Gastrocnemius medialis (tissue), 4 donors: ENCODE measurements around the gene DOK5. TPM values are rescaled to one million over a fixed set of nuclear protein-coding genes. Genes with fewer than 3 reads are reported as not detected.

Experiments
- ATAC-seq, 2 donors: fragments of 150-250 bp; one replicate each; pipeline ENCODE4 v1.9.1; 2016
- DNase-seq, 2 donors: peaks; one replicate each; pipeline ENCODE4 v3.0.0-alpha.2; 2019
- H3K27ac ChIP-seq, 4 donors: fragments of 200-600 bp; sonication (generic); 1 replicate in 1 of 4; 2 replicates in 3 of 4; pipeline ENCODE4 v1.5.1; 2016 to 2018; ENCODE audit warnings: mild to moderate bottlenecking in 2 of 4, moderate library complexity in 1 of 4
- H3K27me3 ChIP-seq, 3 donors: fragments of 200-600 bp; sonication (generic) in 2 of 3; 1 replicate in 1 of 3; 2 replicates in 2 of 3; pipeline versions ENCODE4 v1.5.1 to v1.6.0; 2016 to 2019; ENCODE audit warnings: mild to moderate bottlenecking in 1 of 3, moderate library complexity in 1 of 3
- H3K36me3 ChIP-seq, 2 donors: fragments of 200-600 bp; sonication (generic) in 1 of 2; one replicate each; pipeline ENCODE4 v1.5.1; 2017 to 2018
- H3K4me1 ChIP-seq, 2 donors: fragments of 200-600 bp; sonication (generic) in 1 of 2; one replicate each; pipeline ENCODE4 v1.5.1; 2016 to 2017; ENCODE audit warnings: mild to moderate bottlenecking in 2 of 2
- H3K4me3 ChIP-seq, 4 donors: fragments of 200-600 bp; sonication (generic) in 3 of 4; 1 replicate in 1 of 4; 2 replicates in 3 of 4; pipeline ENCODE4 v1.5.1; 2016 to 2019; ENCODE audit warnings: mild to moderate bottlenecking in 2 of 4
- H3K9me3 ChIP-seq, 3 donors: fragments of 200-600 bp; sonication (generic) in 2 of 3; 1 replicate in 1 of 3; 2 replicates in 2 of 3; pipeline ENCODE4 v1.5.1; 2016 to 2019
- POLR2A ChIP-seq, 2 donors: fragments of 450-650 bp; IDR thresholded peaks; one replicate each; pipeline ENCODE4 v1.6.1; 2017; ENCODE audit warnings: antibody characterized with exemption in 2 of 2, mild to moderate bottlenecking in 2 of 2, moderate library complexity in 2 of 2
- in situ Hi-C, 4 donors: fragments of 200-750 bp; cut with MboI; loops; one replicate each; pipeline versions ENCODE4 v1.15.0 to v1.8.0; 2017; ENCODE audit warnings: low sequenced_read_pairs in 4 of 4
- intact Hi-C: fragments of 100-400 bp; cut with DNase I; formaldehyde crosslinking; loops from one replicate; pipeline ENCODE4 v1.15.1; 2023; ENCODE audit warnings: low total_unique reads
- total RNA-seq, 4 donors: library from RNA; depleted of rRNA; stranded (reverse); fragments of >200 nt; gene quantifications; one replicate each; pipeline versions ENCODE4 v1.1.0 to v1.2.3, GENCODE V29; 2016
- TF ChIP-seq, protein P1 (sequence below), 5 experiments: fragments of 450-650 bp in 3 of 5; fragments of 200-600 bp in 2 of 5; sonication (generic) in 2 of 5; IDR thresholded peaks in 4 of 5; conservative IDR thresholded peaks in 1 of 5; 1 replicate in 4 of 5; 2 replicates in 1 of 5; pipeline ENCODE4 v1.5.1; 2016 to 2019; ENCODE audit warnings: antibody characterized with exemption in 5 of 5, mild to moderate bottlenecking in 3 of 5, moderate library complexity in 3 of 5

The DOK5 gene
- total RNA-seq, 4 donors from 2014 or later = 1.2 to 12.7 (median 7.4) TPM

DNA sequence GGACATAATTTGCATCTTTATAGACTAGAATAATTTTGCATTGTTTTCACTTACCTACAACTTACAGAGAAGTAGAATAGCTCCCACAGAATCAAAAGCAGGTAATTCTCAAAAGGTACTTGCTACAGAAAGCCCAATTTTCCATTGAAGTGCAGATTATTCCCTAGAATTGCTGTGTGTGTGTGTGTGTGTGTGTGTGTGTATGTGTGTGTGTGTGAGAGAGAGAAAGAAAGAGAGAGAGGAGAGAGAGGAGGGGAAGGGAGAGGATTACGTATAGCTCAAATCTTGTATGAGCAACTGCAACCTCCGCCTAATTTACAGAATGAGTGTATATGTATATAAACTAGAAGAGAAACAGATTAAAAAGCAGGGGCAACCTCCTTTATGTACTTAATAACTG lies 68.0 kb downstream of the DOK5 start:
- H3K4me1 ChIP-seq = no peaks in the 10 kb centered on the region
- intact Hi-C loops (no loop called here), in situ Hi-C loops (no loop called here)
- no peaks in the 10 kb centered on the region for H3K9me3 ChIP-seq
- no peaks in the 10 kb centered on the region for H3K27me3 ChIP-seq
- DNase-seq = no peak
- H3K27ac ChIP-seq = no peak overlapping the region
- TF ChIP-seq, protein P1, sequence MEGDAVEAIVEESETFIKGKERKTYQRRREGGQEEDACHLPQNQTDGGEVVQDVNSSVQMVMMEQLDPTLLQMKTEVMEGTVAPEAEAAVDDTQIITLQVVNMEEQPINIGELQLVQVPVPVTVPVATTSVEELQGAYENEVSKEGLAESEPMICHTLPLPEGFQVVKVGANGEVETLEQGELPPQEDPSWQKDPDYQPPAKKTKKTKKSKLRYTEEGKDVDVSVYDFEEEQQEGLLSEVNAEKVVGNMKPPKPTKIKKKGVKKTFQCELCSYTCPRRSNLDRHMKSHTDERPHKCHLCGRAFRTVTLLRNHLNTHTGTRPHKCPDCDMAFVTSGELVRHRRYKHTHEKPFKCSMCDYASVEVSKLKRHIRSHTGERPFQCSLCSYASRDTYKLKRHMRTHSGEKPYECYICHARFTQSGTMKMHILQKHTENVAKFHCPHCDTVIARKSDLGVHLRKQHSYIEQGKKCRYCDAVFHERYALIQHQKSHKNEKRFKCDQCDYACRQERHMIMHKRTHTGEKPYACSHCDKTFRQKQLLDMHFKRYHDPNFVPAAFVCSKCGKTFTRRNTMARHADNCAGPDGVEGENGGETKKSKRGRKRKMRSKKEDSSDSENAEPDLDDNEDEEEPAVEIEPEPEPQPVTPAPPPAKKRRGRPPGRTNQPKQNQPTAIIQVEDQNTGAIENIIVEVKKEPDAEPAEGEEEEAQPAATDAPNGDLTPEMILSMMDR (IDR thresholded peaks at IDR 0.05 in 4 of 5, conservative IDR thresholded peaks at IDR 0.05 in 1 of 5) = no peak
- TF ChIP-seq POLR2A (IDR thresholded peaks at IDR 0.05) = no peak
- no peak for ATAC-seq
- H3K4me3 ChIP-seq = no peak overlapping the region
- no peaks in the 10 kb centered on the region for H3K36me3 ChIP-seq

DNA sequence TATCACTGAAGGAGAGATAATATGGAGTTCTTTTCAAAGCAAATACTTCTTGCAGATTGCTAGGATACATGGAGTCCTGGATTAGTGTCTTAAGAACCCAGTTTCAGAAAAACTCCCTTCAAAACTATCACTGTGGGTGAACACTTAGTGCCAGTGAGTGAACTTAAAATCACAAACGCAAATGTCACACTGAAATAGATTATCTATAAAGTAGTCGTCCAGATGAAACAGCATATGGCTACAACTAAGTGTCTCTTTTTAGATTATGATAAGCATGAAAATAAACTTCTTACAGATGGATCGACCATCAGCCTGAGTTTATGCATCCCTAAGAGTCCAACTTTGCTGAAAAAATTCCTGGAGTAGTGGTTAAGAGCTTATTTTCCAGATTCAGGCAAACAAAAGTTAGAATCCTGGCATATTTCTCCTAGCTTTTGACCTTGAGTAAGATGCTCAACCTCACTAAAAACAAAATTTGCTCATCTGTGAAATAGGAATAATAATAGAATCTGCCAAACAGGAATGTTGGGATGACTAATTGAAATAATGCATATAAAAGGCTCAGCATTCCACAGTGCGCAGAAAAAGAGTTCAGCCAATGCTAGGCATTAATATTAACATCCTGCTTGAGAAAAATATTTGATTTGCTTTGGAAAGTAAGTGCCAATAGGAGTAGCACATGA lies 70.4 kb downstream of the DOK5 start:
- Histone ChIP-seq H3K9me3 (no peaks in the 10 kb centered on the region), H3K4me3 (no peak overlapping the region), H3K36me3 (no peaks in the 10 kb centered on the region), H3K27ac (no peak overlapping the region), H3K4me1 (no peaks in the 10 kb centered on the region), H3K27me3 (no peaks in the 10 kb centered on the region)
- ATAC-seq (no peak), DNase-seq (no peak)
- in situ Hi-C loops = no loop called here
- intact Hi-C loops = no loop called here
- no peak for TF ChIP-seq POLR2A (IDR thresholded peaks at IDR 0.05)
- TF ChIP-seq, protein P1 (IDR thresholded peaks at IDR 0.05 in 4 of 5, conservative IDR thresholded peaks at IDR 0.05 in 1 of 5) = no peak

DNA sequence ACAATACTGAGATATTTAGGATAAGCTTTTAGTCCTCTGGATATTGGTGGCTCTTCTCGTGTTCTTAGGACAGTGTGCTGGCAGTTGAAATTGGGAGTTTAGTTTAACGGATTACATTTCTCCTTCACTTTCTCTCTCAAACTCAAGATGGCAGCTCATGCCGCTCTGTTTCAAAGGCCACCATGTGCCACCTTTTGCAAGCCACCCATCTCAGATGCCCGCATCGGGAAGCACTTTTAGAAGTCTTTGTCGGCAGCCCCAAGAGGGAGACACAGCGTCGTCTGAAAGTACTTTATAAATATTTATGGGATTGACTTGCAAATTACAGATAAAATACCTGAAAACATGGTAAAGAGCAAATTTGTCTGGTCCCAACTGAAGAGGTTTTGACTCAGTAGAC lies 73.5 kb downstream of the DOK5 start:
- H3K4me1 ChIP-seq = no peaks in the 10 kb centered on the region
- intact Hi-C loops (no loop called here), in situ Hi-C loops (no loop called here)
- TF ChIP-seq, protein P1 (IDR thresholded peaks at IDR 0.05 in 4 of 5, conservative IDR thresholded peaks at IDR 0.05 in 1 of 5) = no peak
- no peak for TF ChIP-seq POLR2A (IDR thresholded peaks at IDR 0.05)
- H3K9me3 ChIP-seq = no peaks in the 10 kb centered on the region
- DNase-seq (no peak), ATAC-seq (no peak)
- no peak overlapping the region for H3K27ac ChIP-seq
- no peak overlapping the region for H3K4me3 ChIP-seq
- no peaks in the 10 kb centered on the region for H3K36me3 ChIP-seq
- H3K27me3 ChIP-seq = no peaks in the 10 kb centered on the region

DNA sequence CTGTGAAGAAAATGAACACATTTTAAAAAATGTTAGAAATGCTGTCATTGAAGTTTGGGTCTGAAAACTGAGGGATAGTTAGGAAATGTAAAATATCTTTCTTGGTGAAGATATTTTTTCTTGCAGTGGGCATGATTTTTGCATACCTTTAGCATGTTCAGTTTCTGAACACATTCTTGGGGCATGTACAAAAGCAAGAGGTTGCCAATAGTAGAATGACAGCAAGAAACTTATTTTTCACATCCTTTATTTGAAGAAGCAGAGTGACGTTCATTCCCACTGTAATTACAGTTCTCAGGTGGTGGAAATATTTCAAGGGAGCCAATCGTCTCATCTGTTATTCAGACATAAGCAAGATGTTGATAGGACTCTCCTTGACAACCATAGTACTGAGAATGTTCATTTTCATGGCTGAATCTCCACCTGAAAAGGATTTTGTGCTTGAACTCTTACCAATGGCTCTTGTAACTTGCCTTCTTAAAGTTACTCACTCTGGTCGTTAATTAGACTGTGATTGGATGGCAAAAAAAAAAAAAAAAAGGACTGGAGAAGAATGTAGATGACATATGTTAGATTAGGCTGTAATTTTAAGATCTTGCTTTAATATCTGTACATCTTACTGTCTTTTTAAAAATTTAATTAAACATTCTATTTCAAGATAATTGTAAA lies 74.4 kb downstream of the DOK5 start:
- intact Hi-C loops = no loop called here

More for the DNA sequence above, 74.4 kb downstream of the DOK5 start:
- H3K4me3 ChIP-seq = no peak overlapping the region
- H3K27me3 ChIP-seq = no peaks in the 10 kb centered on the region
- ATAC-seq (no peak), DNase-seq (no peak)
- in situ Hi-C loops = no loop called here
- no peak for TF ChIP-seq POLR2A (IDR thresholded peaks at IDR 0.05)
- TF ChIP-seq, protein P1 (IDR thresholded peaks at IDR 0.05 in 4 of 5, conservative IDR thresholded peaks at IDR 0.05 in 1 of 5) = no peak
- H3K4me1 ChIP-seq = no peaks in the 10 kb centered on the region
- H3K27ac ChIP-seq = no peak overlapping the region
- no peaks in the 10 kb centered on the region for H3K9me3 ChIP-seq
- no peaks in the 10 kb centered on the region for H3K36me3 ChIP-seq
